K562 (cell line): ENCODE results near the gene MAN1A1. TPM values are rescaled to one million over a fixed set of nuclear protein-coding genes. Genes with fewer than 3 reads are reported as not detected.
A peak's percentile ranks its signal among the peaks of the same experiment; 100 is the strongest.

Experiments
- ATAC-seq: fragments of 200-7000 bp; cut with Tn5 transposase; 3 replicates; pipeline ENCODE4 v1.9.1; 2020; ENCODE audit warnings: moderate library complexity
- BruUV-seq: library from RNA; stranded (reverse); fragments of 400-500 nt; replicated peaks from 2 replicates; lab custom pipeline; 2021; lab: Mats Ljungman, UMichigan
- CTCF ChIA-PET: fragments of 300-600 bp; formaldehyde crosslinking; extraction: SDS; loops from one replicate; lab custom pipeline; 2021; ENCODE audit warnings: low intra/inter-chr PET ratio; lab: Yijun Ruan, JAX
- POLR2A ChIA-PET: fragments of 300-600, 350-650 bp; sonication (Branson Sonifier 250); formaldehyde crosslinking; extraction: SDS; loops from one replicate; lab custom pipeline; 2021; ENCODE audit warnings: antibody characterized with exemption, inconsistent platforms; lab: Yijun Ruan, JAX
- DNase-seq, 4 experiments: peaks; one replicate each; pipeline versions ENCODE4 v3.0.0 to v3.0.0-alpha.2; 2011 to 2018; ENCODE audit warnings: low spot score in 3 of 4, mixed read lengths in 3 of 4; ENCODE audit errors: extremely low read depth in 1 of 4
- FAIRE-seq: peaks from 2 replicates; lab custom pipeline; 2011; peaks lifted over from hg19 to GRCh38; lab: Jason Lieb, UNC
- H2AFZ ChIP-seq: 2 replicates; pipeline ENCODE4 v1.6.0; 2011; ENCODE audit warnings: low read depth, low read length, control low read depth, inconsistent platforms
- H3K27ac ChIP-seq: fragments of 200-600 bp; 3 replicates; pipeline ENCODE4 v1.8.0; 2011; ENCODE audit warnings: low read depth, mild to moderate bottlenecking, control low read depth, inconsistent platforms, low read length, moderate library complexity, mixed read lengths; ENCODE audit errors: extremely low read depth
- H3K27me3 ChIP-seq, 2 experiments: fragments of 300-600 bp in 1 of 2; 2 replicates in 1 of 2; 3 replicates in 1 of 2; pipeline versions ENCODE4 v1.6.0 to v1.8.0; 2011; ENCODE audit warnings: inconsistent platforms in 2 of 2, low read length in 2 of 2, mild to moderate bottlenecking in 1 of 2, mixed read lengths in 1 of 2, moderate library complexity in 1 of 2; ENCODE audit not compliant: control insufficient read depth in 2 of 2, insufficient read depth in 2 of 2
- H3K36me3 ChIP-seq: fragments of 300-600 bp; 3 replicates; pipeline ENCODE4 v1.8.0; 2011; ENCODE audit warnings: mild to moderate bottlenecking, low read length, inconsistent platforms; ENCODE audit not compliant: control insufficient read depth, insufficient read depth
- H3K4me1 ChIP-seq, 2 experiments: fragments of 200-600 bp in 1 of 2; replicated peaks in 1 of 2; 2 replicates in 1 of 2; 3 replicates in 1 of 2; pipeline versions ENCODE4 v1.5.1 to v1.8.0; 2011; ENCODE audit warnings: inconsistent platforms in 2 of 2, low read length in 2 of 2, mild to moderate bottlenecking in 1 of 2, mixed read lengths in 1 of 2, moderate library complexity in 1 of 2; ENCODE audit not compliant: control insufficient read depth in 2 of 2, insufficient read depth in 2 of 2
- H3K4me2 ChIP-seq: 2 replicates; pipeline ENCODE4 v1.6.1; 2011; ENCODE audit warnings: low read length, control low read depth, inconsistent platforms, mixed read lengths; ENCODE audit not compliant: insufficient read depth
- H3K4me3 ChIP-seq: fragments of 200-600 bp; sonication (generic), shearing (Covaris generic); 2 replicates; pipeline ENCODE4 v1.5.1; 2016; ENCODE audit warnings: control low read depth, inconsistent platforms
- H3K79me2 ChIP-seq: fragments of 200-600 bp; 3 replicates; pipeline ENCODE4 v1.8.0; 2011; ENCODE audit warnings: low read length, inconsistent platforms; ENCODE audit not compliant: control insufficient read depth, insufficient read depth
- H3K9ac ChIP-seq, 2 experiments: 2 replicates each; pipeline versions ENCODE4 v1.6.0 to v1.6.1; 2011; ENCODE audit warnings: low read depth in 2 of 2, low read length in 2 of 2, control low read depth in 1 of 2, inconsistent platforms in 1 of 2, mild to moderate bottlenecking in 1 of 2, mixed read lengths in 1 of 2; ENCODE audit not compliant: insufficient read depth in 1 of 2
- H3K9me1 ChIP-seq: one replicate; pipeline ENCODE4 v1.6.0; 2011; ENCODE audit warnings: inconsistent platforms, mild to moderate bottlenecking, low read length, moderate library complexity; ENCODE audit not compliant: control insufficient read depth, insufficient read depth
- H3K9me3 ChIP-seq: replicated peaks from 2 replicates; pipeline ENCODE4 v1.5.1; 2011; ENCODE audit warnings: low read depth, low read length, inconsistent platforms; ENCODE audit not compliant: control insufficient read depth, insufficient read depth
- H4K20me1 ChIP-seq: replicated peaks from 2 replicates; pipeline ENCODE4 v1.6.1; 2011; ENCODE audit warnings: low read length, inconsistent platforms, mixed read lengths; ENCODE audit not compliant: control insufficient read depth, insufficient read depth
- ARID1B ChIP-seq: fragments of 450-650 bp; IDR thresholded peaks from 2 replicates; pipeline ENCODE4 v1.6.1; 2016; ENCODE audit warnings: antibody characterized with exemption, mild to moderate bottlenecking, inconsistent platforms
- BHLHE40 ChIP-seq: IDR thresholded peaks from 2 replicates; pipeline ENCODE4 v1.6.1; 2011; ENCODE audit warnings: low read length, improper control_type of control experiment
- CBX8 ChIP-seq: fragments of 200-600 bp; sonication (generic); IDR thresholded peaks from 2 replicates; pipeline ENCODE4 v1.6.1; 2012; ENCODE audit warnings: borderline replicate concordance, mixed run types, low read depth, mild to moderate bottlenecking, moderate library complexity, mixed read lengths, low read length, control low read depth, inconsistent platforms; ENCODE audit not compliant: poor library complexity, severe bottlenecking; ENCODE audit errors: extremely low read depth
- DLX4 ChIP-seq: fragments of 250-450 bp; sonication (Bioruptor Pico); IDR thresholded peaks from 2 replicates; pipeline ENCODE4 v1.6.1; 2021; ENCODE audit warnings: mild to moderate bottlenecking
- DPF2 ChIP-seq: fragments of 450-650 bp; IDR thresholded peaks from 2 replicates; pipeline ENCODE4 v1.6.1; 2016
- ELF1 ChIP-seq: fragments of 200-800 bp; sonication (Bioruptor generic); IDR thresholded peaks from 2 replicates; pipeline ENCODE4 v1.6.1; 2016; ENCODE audit warnings: missing genetic modification characterization, missing compliant biosample characterization
- EZH2 ChIP-seq: IDR thresholded peaks from 2 replicates; pipeline ENCODE4 v1.6.1; 2012; ENCODE audit warnings: low read depth, mild to moderate bottlenecking, inconsistent platforms, low read length, borderline replicate concordance
- IRF2 ChIP-seq: sonication (generic); formaldehyde crosslinking; IDR thresholded peaks from 2 replicates; pipeline ENCODE4 v1.8.1; 2022; ENCODE audit warnings: mild to moderate bottlenecking, missing genetic modification reagents
- KLF10 ChIP-seq: fragments of 250-450 bp; sonication (Bioruptor Pico); IDR thresholded peaks from 2 replicates; pipeline ENCODE4 v1.6.1; 2021; ENCODE audit warnings: matching md5 sums
- MAFG ChIP-seq: fragments of 450-650 bp; conservative IDR thresholded peaks from 2 replicates; pipeline ENCODE4 v1.6.1; 2016; ENCODE audit warnings: missing genetic modification characterization, missing compliant biosample characterization
- MCM7 ChIP-seq, 2 experiments: fragments of 450-650 bp; IDR thresholded peaks; 2 replicates each; pipeline ENCODE4 v1.6.1; 2016 to 2018
- RBM25 ChIP-seq: fragments of 200-400 bp; formaldehyde crosslinking; IDR thresholded peaks from 2 replicates; pipeline ENCODE4 v1.6.1; 2018; ENCODE audit warnings: low read length, low read depth, moderate library complexity; ENCODE audit not compliant: severe bottlenecking
- RFX5 ChIP-seq: IDR thresholded peaks from 2 replicates; pipeline ENCODE4 v1.6.1; 2011; ENCODE audit warnings: low read depth, mild to moderate bottlenecking, improper control_type of control experiment, low read length
- TFE3 ChIP-seq: fragments of 450-650 bp; formaldehyde crosslinking; IDR thresholded peaks from 2 replicates; pipeline ENCODE4 v1.4.0; 2020; ENCODE audit warnings: mild to moderate bottlenecking, mixed read lengths
- ZHX1 ChIP-seq: fragments of 150-350 bp; conservative IDR thresholded peaks from 2 replicates; pipeline ENCODE4 v1.6.1; 2014; ENCODE audit warnings: low read length
- ZKSCAN1 ChIP-seq: fragments of 150-350 bp; IDR thresholded peaks from 2 replicates; pipeline ENCODE4 v1.6.1; 2016; ENCODE audit warnings: low read depth, low read length
- ZNF76 ChIP-seq: fragments of 250-450 bp; sonication (Bioruptor Pico); IDR thresholded peaks from 2 replicates; pipeline ENCODE4 v1.4.0; 2020; ENCODE audit warnings: mild to moderate bottlenecking, moderate library complexity, borderline replicate concordance
- WGBS: fragments of 100-300 bp; shearing (Covaris generic); methylation state at CpG from one replicate; pipeline ENCODE4 v1.1.6; 2016; ENCODE audit warnings: low coverage, mixed read lengths; ENCODE audit not compliant: insufficient coverage; ENCODE audit errors: missing lambda C conversion rate; 5-methylcytosine and 5-hydroxymethylcytosine counted together
- in situ Hi-C: fragments of 300-500 bp; cut with MboI; formaldehyde crosslinking; loops from 4 replicates; pipeline ENCODE4 v1.15.0; 2018; ENCODE audit warnings: inconsistent platforms, mixed read lengths
- intact Hi-C: fragments of 100-400 bp; cut with micrococcal nuclease; formaldehyde crosslinking; loops from 2 replicates; pipeline ENCODE4 v1.14.2; 2022
- polyA plus RNA-seq, 8 experiments: library from polyadenylated mRNA; depleted of rRNA in 4 of 8; stranded (reverse) in 5 of 8; unstranded in 3 of 8; fragments of >200 nt; fragmentation: Nextera tagmentation in 2 of 8; fragmentation: Illumina TruSeq in 1 of 8; extraction: Ambion mirVana in 2 of 8; extraction: Trizol in 1 of 8; gene quantifications; 2 replicates each; pipeline versions ENCODE4 v1.2.1 to v1.2.3, GENCODE V29; 2011 to 2014; ENCODE audit warnings: inconsistent platforms in 1 of 8, missing spikeins in 1 of 8
- total RNA-seq, 7 experiments: library from RNA; depleted of rRNA in 6 of 7; stranded (reverse); fragments of >200 nt in 6 of 7; fragmentation: Illumina TruSeq in 2 of 7; extraction: Trizol in 2 of 7; gene quantifications; 2 replicates each; pipeline versions ENCODE4 v1.2.1 to v1.2.3, GENCODE V29; 2011 to 2021; ENCODE audit warnings: low replicate concordance in 1 of 7

MAN1A1 gene
- total and polyA plus RNA-seq, 9 of the 15 experiments (the other 6 are each of a cell fraction or from before 2014, with no cell fraction given): 24.5 to 78.4 (median 59.7) TPM

- Histone ChIP-seq H3K36me3 (peaks cover 53% of the 10 kb centered on the region; the same call in 2 of the 3 replicates), H3K27me3 (no peaks in the 10 kb centered on the region), H2AFZ (no peak overlapping the region), H3K79me2 (peaks cover 74% of the 10 kb centered on the region), H3K9me1 (no peaks in the 10 kb centered on the region), H4K20me1 (no peaks in the 10 kb centered on the region), H3K9ac (no peak overlapping the region), H3K4me3 (no peak overlapping the region), H3K4me1 (peaks cover 0 to 4% of the 10 kb centered on the region in 2 experiments; a peak in 4 of 5 replicates), H3K4me2 (no peak overlapping the region), H3K9me3 (no peaks in the 10 kb centered on the region), H3K27ac (0 out of 3 replicates have a peak overlapping the region, but pooled peaks have one; percentile 25)
- BruUV-seq: no TSS peak
- ChIA-PET CTCF (no interaction called here), POLR2A (no interaction called here)
- intact Hi-C loops: no loop called here
- WGBS: 81% methylated on average over 2 of the region's 2 CpGs
- in situ Hi-C loops: no loop called here
- ATAC-seq (peak; percentile 18), DNase-seq (no peak), FAIRE-seq (peak; percentile 44)
- TF ChIP-seq MCM7 (IDR thresholded peaks at IDR 0.05): no peak
- no peak for TF ChIP-seq ZNF76 (CRISPR knock-in tag)
- TF ChIP-seq ZKSCAN1: no peak
- no peak for TF ChIP-seq TFE3 (CRISPR knock-in tag)
- no peak for TF ChIP-seq ELF1 (tag)
- no peak for TF ChIP-seq CBX8
- no peak for TF ChIP-seq EZH2
- no peak for TF ChIP-seq DLX4 (CRISPR knock-in tag)
- no peak for TF ChIP-seq KLF10 (CRISPR knock-in tag)
- TF ChIP-seq DPF2: no peak
- TF ChIP-seq ARID1B: no peak
- no peak for TF ChIP-seq RFX5
- TF ChIP-seq BHLHE40: no peak
- no peak for TF ChIP-seq RBM25
- TF ChIP-seq IRF2 (CRISPR knock-in tag): no peak
- no peak for TF ChIP-seq MAFG (tag)
- TF ChIP-seq ZHX1: no peak
These were observed 122.2 kb downstream of the MAN1A1 start for GRCh38 chr6:119227377-119227776.
